ENCODE results near the gene SORT1. TPM values are rescaled to one million over a fixed set of nuclear protein-coding genes. Genes with fewer than 3 reads are reported as not detected.

The SORT1 gene
- total RNA-seq, 4 donors from 2014 or later, result 24.8 to 124 (median 96.0) TPM

DNA sequence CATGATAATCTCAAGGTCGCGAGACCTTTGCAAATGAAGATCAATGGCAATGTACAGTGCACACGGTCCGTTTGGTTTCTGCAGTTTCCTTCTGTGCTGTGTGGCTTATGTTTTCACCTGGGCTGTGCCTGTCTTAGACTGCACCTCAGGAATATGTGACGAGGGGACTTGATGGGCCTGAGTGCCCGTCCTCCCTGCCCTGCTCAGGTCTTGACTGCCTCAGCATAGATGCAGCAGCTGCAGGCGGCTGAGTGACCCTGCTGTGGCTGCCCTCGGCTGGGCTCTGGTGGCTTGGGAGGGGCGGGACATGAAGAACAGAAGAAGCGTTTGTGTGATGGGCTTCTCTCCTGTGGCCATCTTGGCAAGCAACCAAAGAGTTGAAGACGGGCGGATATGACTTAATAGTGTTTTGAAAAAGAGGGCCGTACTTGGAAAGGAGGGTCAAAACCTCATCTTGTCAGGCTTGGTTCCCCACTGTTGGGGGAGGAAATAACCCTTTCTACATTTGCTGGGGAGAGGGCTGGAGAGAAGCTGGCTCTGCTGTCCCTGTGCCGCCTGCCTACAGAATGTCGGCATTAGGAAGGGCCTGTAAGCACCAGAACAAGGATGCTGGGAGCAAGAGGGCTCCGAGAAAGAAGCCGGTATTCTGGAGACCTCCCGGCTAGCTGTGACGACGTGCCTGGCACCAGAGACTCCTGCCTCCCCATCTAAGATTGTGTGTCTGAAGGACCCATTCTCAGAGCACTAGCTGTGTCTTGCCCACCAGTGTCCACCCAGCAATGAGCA, 98.0 kb downstream of the SORT1 start:
- peaks cover 0 to 8% (median 0%) of the 10 kb centered on the region in 4 donors for H3K4me1 ChIP-seq
- H3K27ac ChIP-seq, result peak overlapping the region in 2 of 4 donors; percentile 21 to 45
- H3K9me3 ChIP-seq, result no peaks in the 10 kb centered on the region
- no peaks in the 10 kb centered on the region for H3K27me3 ChIP-seq
- no peak for TF ChIP-seq POLR2A (IDR thresholded peaks at IDR 0.05)
- TF ChIP-seq, protein P1, sequence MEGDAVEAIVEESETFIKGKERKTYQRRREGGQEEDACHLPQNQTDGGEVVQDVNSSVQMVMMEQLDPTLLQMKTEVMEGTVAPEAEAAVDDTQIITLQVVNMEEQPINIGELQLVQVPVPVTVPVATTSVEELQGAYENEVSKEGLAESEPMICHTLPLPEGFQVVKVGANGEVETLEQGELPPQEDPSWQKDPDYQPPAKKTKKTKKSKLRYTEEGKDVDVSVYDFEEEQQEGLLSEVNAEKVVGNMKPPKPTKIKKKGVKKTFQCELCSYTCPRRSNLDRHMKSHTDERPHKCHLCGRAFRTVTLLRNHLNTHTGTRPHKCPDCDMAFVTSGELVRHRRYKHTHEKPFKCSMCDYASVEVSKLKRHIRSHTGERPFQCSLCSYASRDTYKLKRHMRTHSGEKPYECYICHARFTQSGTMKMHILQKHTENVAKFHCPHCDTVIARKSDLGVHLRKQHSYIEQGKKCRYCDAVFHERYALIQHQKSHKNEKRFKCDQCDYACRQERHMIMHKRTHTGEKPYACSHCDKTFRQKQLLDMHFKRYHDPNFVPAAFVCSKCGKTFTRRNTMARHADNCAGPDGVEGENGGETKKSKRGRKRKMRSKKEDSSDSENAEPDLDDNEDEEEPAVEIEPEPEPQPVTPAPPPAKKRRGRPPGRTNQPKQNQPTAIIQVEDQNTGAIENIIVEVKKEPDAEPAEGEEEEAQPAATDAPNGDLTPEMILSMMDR (IDR thresholded peaks at IDR 0.05), result no peak
- H3K36me3 ChIP-seq, result no peaks in the 10 kb centered on the region
- no peak for DNase-seq
- H3K4me3 ChIP-seq, result no peak overlapping the region

DNA sequence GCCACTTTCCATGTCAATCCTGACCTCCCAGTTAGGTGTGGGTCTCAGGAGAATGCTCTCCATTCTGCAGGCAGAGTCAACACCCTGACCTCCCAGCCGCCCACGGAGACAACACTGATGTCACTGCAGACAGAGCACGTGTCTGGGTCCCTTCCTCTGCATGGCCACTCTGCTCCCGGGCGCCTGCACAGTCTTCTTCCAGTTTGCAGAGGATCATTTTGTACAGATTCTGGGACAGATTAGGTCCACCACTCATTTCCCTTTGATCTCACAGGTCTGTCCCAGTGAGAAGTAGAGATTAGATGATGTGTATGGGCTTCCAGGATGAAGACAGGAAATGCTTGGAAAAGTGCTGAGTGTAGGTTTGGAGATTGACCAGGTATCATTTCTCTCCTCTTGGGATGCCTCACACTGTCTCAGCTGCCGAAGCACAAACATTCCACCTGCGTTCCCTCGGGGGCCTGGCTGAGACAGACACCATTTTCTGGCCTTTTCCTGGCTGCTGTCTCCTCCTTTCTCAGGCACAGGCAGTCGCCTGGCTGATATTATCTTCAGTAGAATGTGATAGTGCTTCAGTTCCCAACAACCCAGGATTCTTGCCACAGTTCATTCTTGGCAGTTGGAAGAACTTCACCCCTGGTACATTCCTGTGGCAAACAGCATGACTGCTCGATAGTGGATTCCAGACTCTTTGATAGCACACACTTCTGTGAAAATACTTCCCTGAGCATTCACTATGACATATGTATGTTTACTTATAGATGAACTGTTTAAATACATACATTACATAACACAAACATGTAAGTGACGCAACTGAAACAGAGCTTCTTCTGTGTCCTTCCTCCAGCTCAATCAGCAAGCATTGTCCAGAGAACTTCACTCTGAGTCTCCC, 98.8 kb downstream of the SORT1 start:
- Histone ChIP-seq H3K27ac (peak overlapping the region in 2 of 4 donors; percentile 21 to 45), H3K4me3 (no peak overlapping the region), H3K36me3 (no peaks in the 10 kb centered on the region), H3K4me1 (peaks cover 0 to 8% (median 0%) of the 10 kb centered on the region in 4 donors), H3K27me3 (no peaks in the 10 kb centered on the region), H3K9me3 (no peaks in the 10 kb centered on the region)
- TF ChIP-seq POLR2A (IDR thresholded peaks at IDR 0.05), result no peak
- TF ChIP-seq, protein P1 (IDR thresholded peaks at IDR 0.05), result no peak
- no peak for DNase-seq

DNA sequence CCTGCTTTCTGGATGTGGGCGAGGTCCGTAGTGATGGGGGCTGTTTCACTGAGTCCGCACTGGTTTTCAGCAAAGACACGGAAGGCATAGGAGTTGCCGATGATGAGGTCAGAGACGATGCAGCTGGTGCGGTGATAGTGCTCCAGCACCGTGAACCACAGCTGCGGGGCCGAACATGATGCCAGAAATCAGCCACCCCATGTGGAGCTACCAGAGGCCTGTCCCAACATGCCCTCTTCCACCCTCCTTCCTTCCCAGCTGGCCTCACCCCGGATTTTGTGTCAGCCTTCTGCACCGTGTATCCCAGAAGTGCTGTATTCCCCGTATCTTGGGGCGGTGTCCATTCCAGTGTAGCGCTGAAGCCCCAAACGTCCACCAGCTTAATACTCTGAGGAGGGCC, 100.9 kb downstream of the SORT1 start:
- Histone ChIP-seq H3K4me3 (no peak overlapping the region), H3K27ac (no peak overlapping the region), H3K27me3 (no peaks in the 10 kb centered on the region), H3K9me3 (no peaks in the 10 kb centered on the region), H3K4me1 (peaks cover 0 to 8% (median 0%) of the 10 kb centered on the region in 4 donors), H3K36me3 (no peaks in the 10 kb centered on the region)
- no peak for DNase-seq
- TF ChIP-seq POLR2A (IDR thresholded peaks at IDR 0.05), result no peak
- TF ChIP-seq, protein P1 (IDR thresholded peaks at IDR 0.05), result no peak

DNA sequence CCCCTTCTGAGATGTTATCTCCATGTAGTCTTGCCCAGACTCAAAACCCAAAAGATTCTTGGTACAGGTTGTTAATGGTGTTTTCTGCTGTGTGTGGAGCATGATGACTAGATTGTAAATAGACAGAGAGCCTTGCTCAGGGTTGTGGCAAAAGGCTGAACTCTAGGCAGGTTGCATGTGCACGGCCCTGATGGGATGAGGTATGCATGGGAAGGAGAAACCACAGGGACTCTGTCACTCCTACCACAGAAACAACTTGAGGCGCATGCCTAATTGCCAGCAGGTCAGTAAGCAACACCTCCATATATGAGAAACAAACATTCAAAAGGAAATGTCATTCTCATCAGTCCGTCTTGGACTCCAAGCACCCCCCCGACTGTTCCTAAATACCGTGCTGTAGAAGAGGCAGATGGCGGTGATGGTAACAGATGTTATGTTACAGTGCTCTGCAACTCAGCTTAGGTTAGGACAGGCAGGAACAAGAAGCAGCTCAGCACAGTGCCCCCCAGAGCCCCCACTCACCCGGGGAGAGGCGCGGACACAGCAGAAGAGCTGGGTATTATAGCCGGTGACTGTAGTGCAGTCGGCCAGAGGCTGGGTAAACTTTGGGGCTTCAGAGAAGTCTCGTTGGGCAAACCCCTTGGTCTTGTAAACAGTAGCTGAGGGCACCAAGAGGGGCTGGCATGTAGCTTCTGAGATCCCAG, 101.9 kb downstream of the SORT1 start:
- H3K27ac ChIP-seq, result no peak overlapping the region
- H3K4me1 ChIP-seq, result peaks cover 0 to 8% (median 0%) of the 10 kb centered on the region in 4 donors
- H3K9me3 ChIP-seq, result no peaks in the 10 kb centered on the region
- no peaks in the 10 kb centered on the region for H3K27me3 ChIP-seq
- no peaks in the 10 kb centered on the region for H3K36me3 ChIP-seq
- no peak for TF ChIP-seq POLR2A (IDR thresholded peaks at IDR 0.05)
- TF ChIP-seq, protein P1 (IDR thresholded peaks at IDR 0.05), result no peak
- H3K4me3 ChIP-seq, result no peak overlapping the region
- DNase-seq, result no peak

DNA sequence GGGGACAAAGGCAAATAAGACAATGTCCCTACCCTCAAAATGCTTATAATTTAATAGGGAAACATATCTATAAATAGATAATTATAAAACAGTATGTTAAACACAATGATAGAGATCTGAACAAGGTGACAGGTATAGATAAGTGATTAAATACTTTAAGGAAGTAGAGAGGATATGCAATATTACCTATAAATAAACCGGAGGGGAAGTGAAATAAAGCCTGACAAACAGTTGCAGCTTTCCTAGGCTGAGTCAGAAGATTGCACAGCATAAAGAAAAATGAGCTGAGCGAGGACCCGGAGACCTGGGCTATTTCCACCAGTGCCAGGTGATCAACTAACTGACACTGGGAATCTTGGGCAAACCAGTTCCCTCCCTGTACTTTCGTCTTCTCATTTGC, 103.2 kb downstream of the SORT1 start:
- no peaks in the 10 kb centered on the region for H3K27me3 ChIP-seq
- no peak for TF ChIP-seq POLR2A (IDR thresholded peaks at IDR 0.05)
- TF ChIP-seq, protein P1 (IDR thresholded peaks at IDR 0.05), result no peak
- no peak overlapping the region for H3K4me3 ChIP-seq
- no peak for DNase-seq
- no peaks in the 10 kb centered on the region for H3K9me3 ChIP-seq
- H3K4me1 ChIP-seq, result peaks cover 0 to 6% (median 0%) of the 10 kb centered on the region in 4 donors
- no peak overlapping the region for H3K27ac ChIP-seq
- H3K36me3 ChIP-seq, result no peaks in the 10 kb centered on the region

Data from Peyer's patch (tissue), 4 donors.